Calu3 (cell line): Measurements from ENCODE around the gene TNKS1BP1. TPM values are rescaled to one million over a fixed set of nuclear protein-coding genes. Genes with fewer than 3 reads are reported as not detected.

ENCODE experiments used
- BruUV-seq: library from RNA; stranded (reverse); fragments of 400-500 nt; replicated peaks from 2 replicates; lab custom pipeline; 2021; lab: Mats Ljungman, UMichigan
- CTCF ChIA-PET: fragments of 300-600 bp; sonication (Branson Sonifier 250); formaldehyde crosslinking; loops from one replicate; lab custom pipeline; 2022; ENCODE audit warnings: antibody characterized with exemption; lab: Charles Lee
- DNase-seq: peaks from one replicate; pipeline ENCODE4 v3.0.0; 2022
- H3K27ac Mint-ChIP-seq: one replicate; pipeline ENCODE4 v1.8.0; 2022; ENCODE audit warnings: mixed read lengths; ENCODE audit not compliant: unreplicated experiment
- H3K27me3 Mint-ChIP-seq: one replicate; pipeline ENCODE4 v1.8.0; 2022; ENCODE audit warnings: mixed read lengths; ENCODE audit not compliant: unreplicated experiment
- H3K36me3 Mint-ChIP-seq: one replicate; pipeline ENCODE4 v1.8.0; 2022; ENCODE audit warnings: mild to moderate bottlenecking, moderate library complexity, mixed read lengths; ENCODE audit not compliant: insufficient read depth, unreplicated experiment
- H3K4me1 Mint-ChIP-seq: one replicate; pipeline ENCODE4 v1.8.0; 2022; ENCODE audit warnings: mild to moderate bottlenecking, low read depth, mixed read lengths; ENCODE audit not compliant: unreplicated experiment
- H3K4me3 Mint-ChIP-seq: one replicate; pipeline ENCODE4 v1.8.0; 2022; ENCODE audit warnings: mild to moderate bottlenecking, low read depth, moderate library complexity, mixed read lengths; ENCODE audit not compliant: unreplicated experiment
- H3K9me3 Mint-ChIP-seq: one replicate; pipeline ENCODE4 v1.8.0; 2022; ENCODE audit warnings: low read depth, mixed read lengths; ENCODE audit not compliant: unreplicated experiment
- intact Hi-C: fragments of 100-400 bp; cut with micrococcal nuclease; formaldehyde crosslinking; loops from one replicate; pipeline ENCODE4 v1.10.0; 2022; ENCODE audit not compliant: unreplicated experiment
- total RNA-seq: library from RNA; stranded (reverse); gene quantifications from 2 replicates; pipeline ENCODE4 v1.2.3, GENCODE V29; 2022
- TF ChIP-seq, protein P1 (sequence below): fragments of 200-600 bp; IDR thresholded peaks from one replicate; pipeline ENCODE4 v1.8.0; 2022; ENCODE audit warnings: antibody characterized with exemption; ENCODE audit not compliant: unreplicated experiment

TNKS1BP1 gene
- total RNA-seq, 1 experiment from 2014 or later = 151 TPM

DNA sequence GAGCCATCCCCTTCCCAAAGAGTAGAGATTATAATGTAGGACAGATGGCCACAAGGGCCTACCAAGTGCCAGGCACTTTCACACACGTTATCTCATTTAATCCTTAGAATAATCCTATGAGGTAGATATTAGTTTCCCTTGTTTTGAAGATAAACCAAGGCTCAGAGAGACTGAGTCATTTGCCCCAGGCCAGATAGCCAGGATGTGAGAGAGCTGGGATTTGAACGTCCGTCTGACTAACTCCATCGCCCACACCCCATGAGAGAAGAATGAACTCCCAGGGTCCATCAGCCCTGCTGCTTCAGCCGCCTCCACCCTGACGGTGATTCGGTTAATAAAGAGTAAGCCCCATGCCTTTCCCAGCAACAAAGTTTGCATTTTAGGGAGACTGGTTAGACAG, 45.5 kb upstream of the TNKS1BP1 start:
- CTCF ChIA-PET = no interaction called here
- no peaks in the 10 kb centered on the region for H3K36me3 Mint-ChIP-seq
- no peaks in the 10 kb centered on the region for H3K9me3 Mint-ChIP-seq
- BruUV-seq = no TSS peak
- no peaks in the 10 kb centered on the region for H3K4me1 Mint-ChIP-seq
- intact Hi-C loops = no loop called here
- no peak for DNase-seq
- no peak overlapping the region for H3K4me3 Mint-ChIP-seq
- TF ChIP-seq, protein P1, sequence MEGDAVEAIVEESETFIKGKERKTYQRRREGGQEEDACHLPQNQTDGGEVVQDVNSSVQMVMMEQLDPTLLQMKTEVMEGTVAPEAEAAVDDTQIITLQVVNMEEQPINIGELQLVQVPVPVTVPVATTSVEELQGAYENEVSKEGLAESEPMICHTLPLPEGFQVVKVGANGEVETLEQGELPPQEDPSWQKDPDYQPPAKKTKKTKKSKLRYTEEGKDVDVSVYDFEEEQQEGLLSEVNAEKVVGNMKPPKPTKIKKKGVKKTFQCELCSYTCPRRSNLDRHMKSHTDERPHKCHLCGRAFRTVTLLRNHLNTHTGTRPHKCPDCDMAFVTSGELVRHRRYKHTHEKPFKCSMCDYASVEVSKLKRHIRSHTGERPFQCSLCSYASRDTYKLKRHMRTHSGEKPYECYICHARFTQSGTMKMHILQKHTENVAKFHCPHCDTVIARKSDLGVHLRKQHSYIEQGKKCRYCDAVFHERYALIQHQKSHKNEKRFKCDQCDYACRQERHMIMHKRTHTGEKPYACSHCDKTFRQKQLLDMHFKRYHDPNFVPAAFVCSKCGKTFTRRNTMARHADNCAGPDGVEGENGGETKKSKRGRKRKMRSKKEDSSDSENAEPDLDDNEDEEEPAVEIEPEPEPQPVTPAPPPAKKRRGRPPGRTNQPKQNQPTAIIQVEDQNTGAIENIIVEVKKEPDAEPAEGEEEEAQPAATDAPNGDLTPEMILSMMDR = no peak
- H3K27me3 Mint-ChIP-seq = peaks cover 64% of the 10 kb centered on the region
- no peak overlapping the region for H3K27ac Mint-ChIP-seq

DNA sequence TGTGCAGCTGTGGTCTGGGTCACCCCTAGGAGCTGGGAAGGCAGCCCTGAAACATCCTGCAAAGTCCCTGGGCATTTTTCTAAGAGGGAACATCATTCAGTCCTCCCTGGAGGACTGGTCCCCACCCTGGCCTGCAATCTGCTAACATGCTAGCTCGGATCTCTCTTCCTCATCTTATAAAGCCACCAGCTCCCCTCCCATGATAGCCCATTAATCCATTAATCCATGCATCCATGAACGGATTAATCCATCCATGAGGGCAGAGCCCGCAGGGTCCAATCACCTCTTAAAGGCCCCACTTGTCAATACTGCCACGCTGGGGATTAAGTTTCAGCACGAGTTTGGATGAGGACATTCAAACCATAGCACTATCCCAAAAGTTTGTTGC, 44.1 kb upstream of the TNKS1BP1 start:
- no peak for DNase-seq
- TF ChIP-seq, protein P1 = no peak
- Mint-ChIP-seq H3K36me3 (no peaks in the 10 kb centered on the region), H3K4me1 (no peaks in the 10 kb centered on the region), H3K9me3 (no peaks in the 10 kb centered on the region), H3K27ac (no peak overlapping the region), H3K4me3 (no peak overlapping the region), H3K27me3 (peaks cover 64% of the 10 kb centered on the region)
- no TSS peak for BruUV-seq
- intact Hi-C loops = no loop called here
- CTCF ChIA-PET = interaction anchor here (0.6 kb wide), 1 partner anchor 56 kb away, joined by 11 read pairs; no protein-coding TSS in a partner anchor

DNA sequence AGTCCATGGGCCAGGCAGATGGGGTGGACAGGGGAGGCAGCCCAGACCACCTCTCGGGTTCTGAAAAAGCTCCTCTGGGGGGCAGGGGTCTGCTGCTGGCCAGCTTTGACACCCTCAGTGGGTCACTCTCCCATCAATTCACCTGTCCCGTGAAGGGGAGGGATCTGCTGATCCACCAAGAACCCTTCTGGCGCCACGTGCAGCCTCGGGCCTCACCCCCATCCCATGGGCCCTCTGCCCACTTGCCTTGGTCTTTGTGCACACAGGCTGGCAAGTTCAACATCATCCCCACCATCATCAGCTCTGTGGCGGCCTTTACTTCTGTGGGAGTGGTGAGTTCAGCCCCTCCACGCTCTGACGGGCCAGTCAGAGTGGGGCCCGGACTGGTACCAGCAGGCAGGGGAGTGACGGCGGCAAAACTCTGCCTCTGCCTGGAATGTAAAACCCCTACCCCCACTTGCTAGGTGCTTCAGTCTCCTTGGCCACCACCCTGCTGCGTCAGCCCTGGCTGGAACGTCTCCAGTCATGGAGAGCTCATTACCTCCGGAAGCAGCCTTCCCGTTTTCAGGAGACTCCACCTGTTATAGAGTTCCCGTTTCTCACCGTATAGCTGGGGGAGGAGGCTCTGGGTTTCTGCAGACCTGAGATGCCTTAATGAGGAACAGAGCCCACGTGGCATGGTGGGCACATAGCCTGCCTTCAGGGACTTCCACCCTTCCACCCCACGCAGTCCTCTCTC, 43.5 kb upstream of the TNKS1BP1 start:
- no TSS peak for BruUV-seq
- no peak overlapping the region for H3K4me3 Mint-ChIP-seq
- H3K27me3 Mint-ChIP-seq = peaks cover 64% of the 10 kb centered on the region
- no peaks in the 10 kb centered on the region for H3K9me3 Mint-ChIP-seq
- no peak overlapping the region for H3K27ac Mint-ChIP-seq
- no peaks in the 10 kb centered on the region for H3K36me3 Mint-ChIP-seq
- no peaks in the 10 kb centered on the region for H3K4me1 Mint-ChIP-seq
- TF ChIP-seq, protein P1 = no peak
- intact Hi-C loops = no loop called here
- CTCF ChIA-PET = interaction anchor here (0.6 kb wide), 1 partner anchor 56 kb away, joined by 11 read pairs; no protein-coding TSS in a partner anchor
- DNase-seq = no peak

DNA sequence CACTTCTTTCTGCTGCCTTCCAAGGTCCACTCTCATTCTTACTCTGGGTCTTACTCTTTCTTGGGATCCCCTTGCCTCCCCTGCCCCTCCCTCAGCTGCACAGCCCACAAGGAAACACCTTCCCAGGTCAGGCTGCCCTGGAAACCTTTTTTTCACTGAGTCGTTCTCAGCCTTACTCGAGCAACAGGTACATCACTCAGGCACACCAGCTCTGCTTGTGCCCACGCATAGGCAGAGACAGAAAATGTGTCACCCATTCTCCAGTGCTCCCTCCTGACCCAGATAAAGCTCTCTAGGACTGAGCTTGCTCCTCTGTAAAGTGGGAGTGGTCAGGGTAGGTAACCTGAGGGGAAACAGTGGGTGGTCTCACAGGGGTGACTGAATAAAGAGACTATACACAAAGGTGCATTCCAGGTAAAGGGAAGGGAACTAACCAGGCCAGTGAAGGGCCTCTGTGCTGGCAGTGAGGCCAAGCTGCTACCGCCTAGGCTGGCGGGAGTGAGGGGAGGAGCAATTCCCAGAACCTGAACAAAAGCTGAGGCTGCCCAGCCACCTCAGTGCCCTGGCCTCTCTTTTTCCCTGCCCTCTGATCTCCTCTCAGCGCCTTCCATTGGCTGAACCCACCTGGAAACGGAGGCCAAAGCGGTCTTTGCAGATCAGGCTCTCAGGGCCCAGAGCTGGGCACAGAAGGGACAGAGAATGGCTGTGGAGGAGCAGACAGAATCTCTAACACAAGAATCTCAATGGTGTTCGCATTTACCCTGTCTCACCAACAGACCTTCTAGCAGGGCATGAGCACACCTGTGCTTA, 40.3 kb upstream of the TNKS1BP1 start:
- H3K4me3 Mint-ChIP-seq = no peak overlapping the region
- DNase-seq = no peak
- H3K36me3 Mint-ChIP-seq = no peaks in the 10 kb centered on the region
- peaks cover 68% of the 10 kb centered on the region for H3K27me3 Mint-ChIP-seq
- H3K4me1 Mint-ChIP-seq = peaks cover 6% of the 10 kb centered on the region
- intact Hi-C loops = no loop called here
- no TSS peak for BruUV-seq
- no peak overlapping the region for H3K27ac Mint-ChIP-seq
- TF ChIP-seq, protein P1 = no peak
- no peaks in the 10 kb centered on the region for H3K9me3 Mint-ChIP-seq
- CTCF ChIA-PET = no interaction called here
